Measurements from ENCODE around the gene LIF. TPM values are rescaled to one million over a fixed set of nuclear protein-coding genes. Genes with fewer than 3 reads are reported as not detected.
"Not testable (repeated sequence)": the region's sequence is repeated elsewhere in the genome, so short reads cannot be mapped to it uniquely, and the experiment has no call there.

Gene LIF
- total and polyA plus RNA-seq, 7 donors: 0.28 to 10.3 (median 1.6) TPM

GRCh38 chr22:30219668-30220278 is 26.8 kb downstream of the LIF start:
- no peaks in the 10 kb centered on the region for H3K36me3 ChIP-seq
- no peaks in the 10 kb centered on the region for H3K4me1 ChIP-seq
- no peak for TF ChIP-seq POLR2A (IDR thresholded peaks at IDR 0.05)
- TF ChIP-seq POLR2AphosphoS5 (IDR thresholded peaks at IDR 0.05): no peak
- TF ChIP-seq CTCF (IDR thresholded peaks at IDR 0.05): no peak
- H3K4me3 ChIP-seq: no peak overlapping the region
- no peaks in the 10 kb centered on the region for H3K9me3 ChIP-seq
- no peak for DNase-seq
- peaks cover 0 to 5% (median 0%) of the 10 kb centered on the region in 3 donors for H3K27me3 ChIP-seq
- H3K27ac ChIP-seq: no peak overlapping the region
- intact Hi-C loops (cut with DNase I): no loop called here

- H3K27ac ChIP-seq: no peak overlapping the region
- no peaks in the 10 kb centered on the region for H3K9me3 ChIP-seq
- intact Hi-C loops (cut with DNase I): no loop called here
- WGBS, 2 donors: 80 to 92% methylated on average over 8 of the region's 8 CpGs
- no peaks in the 10 kb centered on the region for H3K4me1 ChIP-seq
- no peaks in the 10 kb centered on the region for H3K36me3 ChIP-seq
- H3K27me3 ChIP-seq: peaks cover 0 to 5% (median 0%) of the 10 kb centered on the region in 3 donors
- no peak overlapping the region for H3K4me3 ChIP-seq
- no peak for DNase-seq
- TF ChIP-seq POLR2A (IDR thresholded peaks at IDR 0.05): no peak
- TF ChIP-seq EP300 (IDR thresholded peaks at IDR 0.05): no peak
- TF ChIP-seq POLR2AphosphoS5 (IDR thresholded peaks at IDR 0.05): no peak
- no peak for TF ChIP-seq CTCF (IDR thresholded peaks at IDR 0.05)
These were observed 27.4 kb downstream of the LIF start for GRCh38 chr22:30219049-30219654.

- Histone ChIP-seq H3K27me3 (peaks cover 0 to 5% (median 0%) of the 10 kb centered on the region in 3 donors), H3K4me1 (peaks cover 0 to 2% (median 0%) of the 10 kb centered on the region in 4 donors), H3K9me3 (no peaks in the 10 kb centered on the region), H3K4me3 (no peak overlapping the region), H3K36me3 (no peaks in the 10 kb centered on the region), H3K27ac (no peak overlapping the region)
- intact Hi-C loops (cut with DNase I): no loop called here
- DNase-seq: no peak
- WGBS, 2 donors: 83 to 88% methylated on average over 23 of the region's 23 CpGs
- no peak for TF ChIP-seq POLR2A (IDR thresholded peaks at IDR 0.05)
- no peak for TF ChIP-seq EP300 (IDR thresholded peaks at IDR 0.05)
- TF ChIP-seq CTCF (IDR thresholded peaks at IDR 0.05): no peak
- TF ChIP-seq POLR2AphosphoS5 (IDR thresholded peaks at IDR 0.05): no peak
These were observed 28.6 kb downstream of the LIF start for GRCh38 chr22:30217698-30218560.

- Histone ChIP-seq H3K27me3 (peaks cover 0 to 3% (median 0%) of the 10 kb centered on the region in 3 donors), H3K36me3 (no peaks in the 10 kb centered on the region), H3K27ac (no peak overlapping the region), H3K4me1 (peaks cover 0 to 11% (median 0%) of the 10 kb centered on the region in 4 donors), H3K4me3 (no peak overlapping the region), H3K9me3 (no peaks in the 10 kb centered on the region)
- WGBS, 2 donors: 90 to 91% methylated on average over 10 of the region's 10 CpGs
- TF ChIP-seq POLR2AphosphoS5 (IDR thresholded peaks at IDR 0.05) (no peak), CTCF (IDR thresholded peaks at IDR 0.05) (no peak), EP300 (IDR thresholded peaks at IDR 0.05) (no peak), POLR2A (IDR thresholded peaks at IDR 0.05) (no peak)
- intact Hi-C loops (cut with DNase I): no loop called here
- no peak for DNase-seq
These were observed 29.8 kb downstream of the LIF start for GRCh38 chr22:30216710-30217109.

GRCh38 chr22:30216272-30216671 is 30.3 kb downstream of the LIF start:
- intact Hi-C loops (cut with DNase I); H3K27ac ChIP-seq; H3K4me3 ChIP-seq; H3K9me3 ChIP-seq; DNase-seq; H3K27me3 ChIP-seq; H3K36me3 ChIP-seq: not testable (repeated sequence)
- H3K4me1 ChIP-seq: peaks cover 0 to 11% (median 0%) of the 10 kb centered on the region in 4 donors
- WGBS, 2 donors: 96 to 97% methylated on average over 3 of the region's 3 CpGs
